ENCODE data around the gene CCDC63. TPM values are rescaled to one million over a fixed set of nuclear protein-coding genes. Genes with fewer than 3 reads are reported as not detected.
A peak's percentile ranks its signal among the peaks of the same experiment; 100 is the strongest.

Gene CCDC63
- total RNA-seq (2014; rRNA removed): not detected in 2 replicates
- not detected for polyA plus RNA-seq (2012)

DNA sequence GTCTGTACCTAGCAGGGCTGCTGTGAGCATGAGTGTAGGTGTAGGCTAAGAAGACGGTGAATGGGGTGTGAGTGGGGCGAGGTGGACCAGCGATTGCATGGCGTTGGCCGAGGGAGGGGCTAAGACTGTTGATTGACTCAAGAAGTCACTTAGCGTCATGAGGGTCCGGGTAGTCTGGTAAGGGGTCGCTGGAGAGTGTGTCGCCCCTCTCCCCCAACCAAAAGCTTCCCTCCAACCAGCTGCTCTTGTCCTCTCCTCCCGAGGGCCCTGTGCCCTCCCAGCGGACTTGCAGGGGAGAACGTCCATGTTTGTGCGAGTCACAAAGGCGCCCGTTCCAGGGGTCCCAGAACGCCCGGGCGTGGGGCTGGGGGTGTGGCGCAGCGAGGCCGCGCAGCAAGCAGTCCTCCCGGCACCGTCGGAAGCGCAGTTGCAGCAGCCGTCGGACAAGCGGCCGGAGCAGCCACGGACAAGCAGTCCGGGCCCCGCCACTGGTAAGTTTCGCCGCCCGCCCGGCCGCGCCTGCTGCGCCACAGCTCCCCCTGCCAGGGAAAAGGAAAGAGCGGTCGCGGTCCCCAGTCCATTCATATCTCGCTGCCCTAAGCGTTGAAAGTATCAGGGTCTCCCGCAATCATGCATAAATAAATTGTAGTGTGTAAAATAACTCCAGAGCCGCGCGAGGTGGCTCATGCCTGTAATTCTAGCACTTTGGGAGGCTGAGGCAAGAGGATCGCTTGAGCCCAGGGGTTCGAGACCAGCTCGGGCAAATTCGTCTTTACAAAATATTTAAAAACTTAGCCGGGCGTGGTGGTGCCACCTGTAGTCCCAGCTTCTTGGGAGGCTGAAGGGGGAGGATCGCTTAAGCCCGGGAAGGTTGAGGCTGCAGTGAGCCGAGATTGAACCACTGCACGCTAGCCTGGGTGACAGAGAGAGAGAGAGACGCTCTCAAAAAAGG, at the start of gene CCDC63:
Gene CCDC63 (plus strand): TSS at position 373 of the 952 bp plus-strand sequence. CDS start 5,968 bp downstream, outside the sequence.
- DNase-seq (ENCODE audit: low read depth): no peak

GRCh38 chr12:110798461-110798860, 48.3 kb upstream of the CCDC63 start:
- no peak for DNase-seq (ENCODE audit: low read depth)

DNA sequence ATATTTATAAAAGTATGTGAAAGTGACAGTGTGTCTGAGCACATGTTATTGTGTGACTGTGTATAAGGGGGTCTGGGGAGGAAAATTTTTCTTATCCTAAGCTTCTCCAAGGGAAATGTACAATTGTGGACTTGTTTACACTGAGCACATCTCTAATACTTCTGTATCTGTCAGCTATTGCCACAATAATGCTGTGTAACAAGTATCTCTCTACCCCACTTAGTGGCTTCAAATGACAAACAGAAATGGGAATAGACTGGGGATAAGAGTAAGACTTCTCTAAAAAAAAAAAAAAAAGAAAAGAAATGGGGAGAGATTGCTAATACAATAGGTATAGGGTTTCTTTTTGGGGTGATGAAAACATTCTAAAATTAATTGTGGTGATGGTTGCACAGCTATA, 44.3 kb upstream of the CCDC63 start:
- no peak for DNase-seq (ENCODE audit: low read depth)

DNA sequence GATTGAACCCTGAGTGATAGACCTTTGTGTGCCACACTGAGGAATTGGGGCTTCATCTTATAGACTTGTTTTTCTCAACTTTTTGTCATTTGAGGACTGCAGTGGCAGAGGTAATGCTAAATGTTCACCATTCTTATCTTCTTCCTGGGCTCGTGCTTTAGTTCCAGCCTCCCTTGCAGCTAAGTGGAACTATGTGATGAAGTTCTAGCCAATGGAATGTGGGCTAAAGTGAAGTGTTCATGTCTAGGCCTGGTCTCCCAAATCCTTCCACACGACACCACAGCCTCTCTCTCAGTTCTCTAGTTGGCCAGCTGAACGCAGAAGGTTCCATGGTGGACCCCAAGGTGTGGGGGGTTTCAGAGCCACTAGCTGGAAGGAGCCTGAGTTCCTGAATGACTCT, 42.4 kb upstream of the CCDC63 start:
- DNase-seq (ENCODE audit: low read depth): no peak

DNA sequence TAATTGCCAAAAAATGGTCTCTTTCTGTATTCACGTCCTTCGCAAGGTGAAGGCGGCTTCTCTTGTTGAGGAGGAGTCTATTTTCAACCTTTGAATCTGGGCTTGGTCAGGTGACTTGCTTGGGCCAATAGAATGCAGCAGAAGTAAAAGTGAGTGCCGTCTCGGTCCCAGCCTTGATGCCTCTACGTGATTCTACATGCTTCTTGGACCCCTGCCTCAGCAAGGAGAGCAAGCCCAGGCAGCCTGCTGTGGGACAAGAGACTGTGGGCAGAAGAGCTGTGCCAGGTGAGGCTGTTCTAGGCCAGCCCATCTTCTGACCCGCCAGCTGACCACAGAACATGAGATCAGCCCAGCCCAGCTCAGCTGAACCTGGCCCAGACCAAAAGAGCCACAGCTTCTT, 39.1 kb upstream of the CCDC63 start:
- no peak for DNase-seq (ENCODE audit: low read depth)

DNA sequence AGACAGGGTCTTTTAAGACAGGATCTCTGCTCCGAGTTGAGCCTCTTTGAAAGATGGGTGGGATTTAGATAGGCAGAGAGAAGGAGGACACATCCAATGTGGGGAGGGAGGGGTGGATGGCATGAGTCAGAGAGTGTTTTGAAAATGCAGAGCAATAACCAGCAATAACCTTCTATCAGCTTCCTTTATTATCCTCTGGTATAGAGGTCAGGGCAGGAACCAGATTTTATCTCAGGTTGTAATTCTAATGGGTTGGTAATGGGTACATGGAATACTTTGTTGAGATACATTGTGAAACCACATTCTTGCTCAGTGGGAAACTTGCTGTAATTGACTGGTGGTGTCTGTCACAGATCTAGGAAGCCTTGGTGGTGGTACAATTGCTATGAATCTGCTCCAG, 37.6 kb upstream of the CCDC63 start:
- DNase-seq (ENCODE audit: low read depth): no peak

GRCh38 chr12:110811972-110812371, 34.8 kb upstream of the CCDC63 start:
- no peak for DNase-seq (ENCODE audit: low read depth)

- no peak for DNase-seq (ENCODE audit: low read depth)
Measured at GRCh38 chr12:110813285-110813684, 33.5 kb upstream of the CCDC63 start.

- DNase-seq (ENCODE audit: low read depth): no peak
Measured at GRCh38 chr12:110813756-110814155, 33.0 kb upstream of the CCDC63 start.

DNA sequence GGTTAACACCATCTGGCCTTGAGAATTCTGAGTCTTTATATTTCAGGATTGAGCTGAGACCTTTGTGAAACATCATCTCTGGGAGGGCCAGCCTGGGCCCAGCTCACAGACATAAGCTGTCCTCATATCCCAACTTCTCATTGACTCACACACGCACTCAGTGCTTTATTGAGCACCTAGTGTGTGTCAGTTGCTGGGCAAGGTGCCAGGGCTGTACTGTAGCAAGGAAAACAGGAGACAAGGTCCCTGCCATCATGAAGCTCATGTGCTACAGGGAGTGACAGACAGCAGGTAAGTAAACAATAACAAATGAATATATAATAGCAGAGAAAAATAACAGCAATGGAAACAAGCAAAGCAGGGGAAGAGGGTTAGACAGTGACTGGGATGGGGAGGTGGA, 30.5 kb upstream of the CCDC63 start:
- DNase-seq (ENCODE audit: low read depth): no peak

DNA sequence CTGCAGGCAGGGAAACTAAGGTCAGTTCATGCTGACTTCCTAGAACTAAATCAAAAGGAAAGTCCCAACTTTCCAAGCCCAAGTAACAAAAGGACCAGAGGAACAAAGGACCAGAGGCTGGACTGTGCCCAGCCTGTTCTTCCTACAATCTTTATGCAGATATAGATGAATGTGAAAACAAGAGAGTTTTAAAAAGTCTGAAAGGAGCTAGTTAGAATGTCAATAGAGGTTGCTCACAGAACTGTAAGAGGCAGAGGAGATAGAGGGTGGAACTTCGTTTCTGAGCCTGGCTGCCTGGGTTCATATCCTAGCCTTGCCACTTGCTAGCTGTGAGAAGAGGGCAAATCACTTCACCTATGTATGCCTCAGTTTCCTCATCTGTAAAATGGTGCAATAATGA, 30.0 kb upstream of the CCDC63 start:
- DNase-seq (ENCODE audit: low read depth): no peak

DNA sequence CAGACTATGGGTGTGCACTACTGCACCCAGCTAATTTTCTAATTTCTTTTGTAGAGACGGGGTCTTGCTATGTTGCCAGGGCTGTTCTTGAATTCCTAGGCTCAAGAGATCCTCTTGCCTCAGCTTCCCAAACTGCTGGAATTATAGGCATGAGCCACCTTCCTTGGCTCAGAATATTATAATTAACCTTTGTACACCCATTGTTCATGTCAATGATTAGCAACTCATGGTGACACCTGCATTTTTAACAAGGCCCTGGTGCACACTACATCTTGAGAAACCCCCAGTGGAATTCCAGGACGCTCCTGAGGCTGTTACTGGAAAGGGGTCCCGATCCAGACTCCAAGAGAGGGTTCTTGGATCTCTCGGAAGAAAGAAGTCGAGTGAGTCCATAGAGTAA, 28.3 kb upstream of the CCDC63 start:
- no peak for DNase-seq (ENCODE audit: low read depth)

DNA sequence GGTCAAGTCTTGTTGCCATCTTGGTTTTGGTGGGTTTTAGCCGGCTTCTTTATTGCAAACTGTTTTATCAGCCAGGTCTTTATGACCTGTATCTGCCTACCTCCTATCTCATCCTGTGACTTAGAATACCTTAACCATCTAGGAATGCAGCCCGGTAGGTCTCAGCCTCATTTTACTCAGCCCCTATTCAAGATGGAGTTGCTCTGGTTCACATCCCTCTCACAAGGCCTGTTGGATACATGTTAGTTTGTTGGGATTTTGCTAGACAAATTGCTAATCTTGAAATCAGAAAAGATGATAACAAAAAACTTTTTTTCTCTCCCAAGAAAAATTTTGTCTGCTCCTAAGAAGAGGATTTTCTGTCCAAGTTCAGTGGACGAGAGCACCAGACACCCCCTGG, 27.6 kb upstream of the CCDC63 start:
- no peak for DNase-seq (ENCODE audit: low read depth)

DNA sequence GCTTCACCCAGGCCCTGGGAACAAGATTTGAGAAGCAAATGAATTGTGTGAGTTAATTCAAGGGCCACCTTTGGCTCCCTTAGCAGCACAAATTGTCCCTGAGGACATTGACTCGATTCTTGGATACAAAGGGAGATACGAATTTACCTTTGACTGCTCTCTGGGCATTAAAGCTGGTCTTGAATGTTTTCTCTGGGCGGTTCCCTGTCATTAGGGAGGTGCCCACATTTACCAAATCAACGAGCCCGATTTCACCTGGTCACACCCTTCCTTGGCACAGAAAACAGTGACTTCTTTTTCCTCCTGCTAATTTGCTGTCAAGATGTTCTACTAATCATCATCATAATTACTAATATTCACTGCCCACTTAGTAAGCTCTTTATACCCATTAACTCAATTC, 27.1 kb upstream of the CCDC63 start:
- no peak for DNase-seq (ENCODE audit: low read depth)

DNA sequence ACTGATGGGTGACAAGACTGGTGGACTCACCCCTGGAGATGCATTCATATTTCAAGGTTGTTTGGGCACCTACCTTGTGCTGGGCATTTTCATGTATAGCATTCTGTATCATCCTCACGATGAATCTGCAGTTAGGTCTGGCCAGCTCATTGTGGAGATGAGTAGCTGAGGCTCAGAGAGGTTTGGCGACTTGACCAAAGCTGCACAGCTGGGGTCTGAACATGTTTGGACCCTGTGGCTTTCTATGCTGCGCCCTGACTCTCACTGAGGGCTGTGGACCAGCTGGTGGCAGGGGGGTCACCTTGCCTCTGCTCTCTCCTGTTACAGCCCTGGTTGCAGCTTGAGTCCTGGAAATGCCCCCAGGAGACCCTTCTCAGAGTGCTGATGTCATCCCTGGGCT, 24.9 kb upstream of the CCDC63 start:
- DNase-seq (ENCODE audit: low read depth): no peak

- DNase-seq (ENCODE audit: low read depth): no peak
Measured at GRCh38 chr12:110822821-110823415, 23.9 kb upstream of the CCDC63 start.

DNA sequence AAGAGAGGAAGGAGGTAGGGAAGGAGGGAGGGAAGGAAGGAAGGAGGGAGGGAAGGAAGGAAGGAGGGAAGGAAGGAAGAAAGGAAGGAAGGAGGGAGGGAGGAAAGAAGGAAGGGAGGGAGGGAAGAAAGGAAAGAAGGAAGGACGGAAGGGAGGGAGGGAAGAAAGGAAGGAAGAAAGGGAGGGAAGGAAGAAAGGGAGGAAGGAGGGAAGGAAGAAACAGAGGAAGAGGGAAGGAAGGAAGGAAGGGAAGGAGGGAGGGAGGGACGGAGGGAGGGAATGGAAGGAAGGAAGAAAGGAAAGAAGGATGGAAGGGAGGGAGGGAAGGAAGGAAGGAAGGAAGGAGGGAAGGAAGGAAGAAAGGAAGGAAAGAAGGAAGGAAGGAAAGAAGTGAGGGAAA, 22.4 kb upstream of the CCDC63 start:
- no peak for DNase-seq (ENCODE audit: low read depth)

- DNase-seq (ENCODE audit: low read depth): no peak
Measured at GRCh38 chr12:110825530-110825929, 21.3 kb upstream of the CCDC63 start.

- peak; percentile 87 for DNase-seq (ENCODE audit: low read depth)
Measured at GRCh38 chr12:110826592-110827200, 20.1 kb upstream of the CCDC63 start.

GRCh38 chr12:110829308-110829707, 17.5 kb upstream of the CCDC63 start:
- DNase-seq (ENCODE audit: low read depth): no peak

DNA sequence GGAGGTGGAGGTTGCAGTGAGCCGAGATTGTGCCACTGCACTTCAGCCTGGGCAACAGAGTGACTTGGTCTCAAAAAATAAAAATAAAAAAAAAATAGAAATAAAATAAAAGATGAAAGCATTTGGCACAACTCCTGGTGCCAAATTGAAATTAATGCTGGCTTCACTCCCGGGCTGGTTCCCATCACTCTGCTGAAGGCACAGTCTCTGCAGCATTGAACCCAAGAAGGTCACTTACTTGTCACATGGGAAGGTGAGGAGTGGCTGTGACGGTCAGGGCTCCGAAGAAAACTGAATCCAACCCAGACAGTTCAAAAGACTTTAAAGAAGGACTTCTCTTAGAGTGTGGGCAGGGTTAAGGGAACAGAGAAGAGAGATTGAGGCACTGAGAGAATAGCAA, 10.5 kb upstream of the CCDC63 start:
- no peak for DNase-seq (ENCODE audit: low read depth)

- DNase-seq (ENCODE audit: low read depth): no peak
Measured at GRCh38 chr12:110841007-110841406, 5.8 kb upstream of the CCDC63 start.

GRCh38 chr12:110844131-110844530, 2.7 kb upstream of the CCDC63 start:
- no peak for DNase-seq (ENCODE audit: low read depth)
